Measurements from ENCODE around the gene RNF44.

GRCh38 chr5:176561259-176561658 is 24.1 kb upstream of the RNF44 start:
- TF ChIP-seq, protein P1, sequence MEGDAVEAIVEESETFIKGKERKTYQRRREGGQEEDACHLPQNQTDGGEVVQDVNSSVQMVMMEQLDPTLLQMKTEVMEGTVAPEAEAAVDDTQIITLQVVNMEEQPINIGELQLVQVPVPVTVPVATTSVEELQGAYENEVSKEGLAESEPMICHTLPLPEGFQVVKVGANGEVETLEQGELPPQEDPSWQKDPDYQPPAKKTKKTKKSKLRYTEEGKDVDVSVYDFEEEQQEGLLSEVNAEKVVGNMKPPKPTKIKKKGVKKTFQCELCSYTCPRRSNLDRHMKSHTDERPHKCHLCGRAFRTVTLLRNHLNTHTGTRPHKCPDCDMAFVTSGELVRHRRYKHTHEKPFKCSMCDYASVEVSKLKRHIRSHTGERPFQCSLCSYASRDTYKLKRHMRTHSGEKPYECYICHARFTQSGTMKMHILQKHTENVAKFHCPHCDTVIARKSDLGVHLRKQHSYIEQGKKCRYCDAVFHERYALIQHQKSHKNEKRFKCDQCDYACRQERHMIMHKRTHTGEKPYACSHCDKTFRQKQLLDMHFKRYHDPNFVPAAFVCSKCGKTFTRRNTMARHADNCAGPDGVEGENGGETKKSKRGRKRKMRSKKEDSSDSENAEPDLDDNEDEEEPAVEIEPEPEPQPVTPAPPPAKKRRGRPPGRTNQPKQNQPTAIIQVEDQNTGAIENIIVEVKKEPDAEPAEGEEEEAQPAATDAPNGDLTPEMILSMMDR (conservative IDR thresholded peaks at IDR 0.05; ENCODE audit: low read length), result no peak
- TF ChIP-seq EZH2phosphoT487 (IDR thresholded peaks at IDR 0.05; ENCODE audit: borderline replicate concordance, low read depth, low read length), result no peak
